NT2/D1 (cell line): ENCODE results near the gene SRGAP1.

Experiments
- YY1 ChIP-seq: IDR thresholded peaks from 2 replicates; pipeline ENCODE4 v1.6.1; 2011; ENCODE audit not compliant: insufficient read length, insufficient read depth
- ZNF274 ChIP-seq: IDR thresholded peaks from 2 replicates; pipeline ENCODE4 v1.6.1; 2011; ENCODE audit warnings: mild to moderate bottlenecking, low read depth, low read length

GRCh38 chr12:63849106-63849620, 4.7 kb downstream of the SRGAP1 start:
- TF ChIP-seq YY1 = no peak
- TF ChIP-seq ZNF274 = no peak
